NK-92 (cell line): ENCODE measurements around the gene LYL1.

Source experiments
- DNase-seq: peaks from one replicate; lab custom pipeline; 2025; ENCODE audit not compliant: unreplicated experiment; lab: John Stamatoyannopoulos, UW

Gene LYL1

DNA sequence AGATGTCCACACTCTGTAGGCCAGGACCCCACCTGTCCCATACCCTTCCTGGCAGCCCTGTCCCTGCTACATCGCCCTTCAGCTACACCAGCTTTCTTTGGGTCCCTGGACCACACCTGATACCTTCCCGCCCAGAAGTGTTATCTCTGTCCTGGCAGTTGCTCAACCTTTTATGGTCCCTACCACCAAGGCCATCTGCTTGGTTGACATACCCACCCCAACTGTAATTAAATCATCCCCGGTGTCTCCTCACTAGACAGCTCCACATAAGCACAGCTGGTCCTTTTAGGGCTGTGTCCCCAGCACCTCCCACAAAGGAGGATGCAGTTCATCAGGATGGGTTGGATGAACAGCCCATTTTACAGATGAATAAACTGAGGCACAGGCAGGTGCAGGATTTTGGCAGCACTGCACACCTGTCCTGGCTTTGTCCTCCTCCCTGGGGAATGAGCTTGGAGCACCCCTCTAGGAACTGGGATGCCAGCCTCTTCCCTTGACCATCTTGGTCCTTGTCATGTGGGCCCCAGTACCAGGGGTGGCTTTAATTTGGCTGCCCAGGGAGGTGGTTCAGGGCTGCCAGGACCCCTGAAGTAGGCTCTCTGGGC lies 28.3 kb upstream of the LYL1 start:
- DNase-seq: no peak

DNA sequence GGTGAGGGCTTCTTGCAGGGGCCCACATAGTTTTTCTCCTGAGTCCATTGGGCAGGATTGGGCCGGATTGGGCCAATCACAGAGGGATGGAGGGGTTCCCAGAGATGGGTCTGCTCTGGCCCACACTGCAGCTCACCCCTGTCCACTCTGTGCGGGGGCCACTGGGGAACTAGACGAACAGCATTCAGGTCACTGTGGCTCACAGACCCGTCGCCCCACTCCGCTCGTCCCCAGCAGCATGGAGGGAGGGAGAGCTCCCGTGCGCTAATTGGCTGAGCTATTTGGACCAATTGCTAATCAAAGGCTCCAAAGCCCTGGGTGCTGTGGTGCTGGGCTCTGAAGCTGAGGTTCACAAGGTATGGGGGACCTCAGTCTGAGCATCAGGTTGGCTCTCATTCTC lies 26.7 kb upstream of the LYL1 start:
- DNase-seq: no peak

- no peak for DNase-seq
Observed at GRCh38 chr19:13128583-13128982, 25.9 kb upstream of the LYL1 start.

- no peak for DNase-seq
Observed at GRCh38 chr19:13127811-13128575, 25.3 kb upstream of the LYL1 start.

DNA sequence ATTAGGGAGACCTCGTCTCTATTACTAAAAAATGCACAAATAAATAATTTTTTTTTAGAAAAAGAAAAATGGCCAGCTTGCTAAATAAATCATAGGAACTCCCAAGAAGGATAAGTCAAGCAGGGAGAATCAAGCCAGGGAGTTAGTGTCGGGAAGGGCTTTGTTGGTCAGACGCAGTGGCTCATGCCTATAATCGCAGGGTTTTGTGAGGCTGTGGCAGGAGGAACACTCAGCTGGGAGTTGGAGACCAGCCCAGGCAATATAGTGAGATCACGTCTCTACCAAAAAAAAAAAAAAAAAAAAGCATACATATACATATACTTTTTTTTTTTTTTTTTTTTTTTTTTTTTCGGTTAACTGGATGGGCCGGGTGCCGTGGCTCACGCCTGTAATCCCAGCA lies 24.4 kb upstream of the LYL1 start:
- DNase-seq: no peak

DNA sequence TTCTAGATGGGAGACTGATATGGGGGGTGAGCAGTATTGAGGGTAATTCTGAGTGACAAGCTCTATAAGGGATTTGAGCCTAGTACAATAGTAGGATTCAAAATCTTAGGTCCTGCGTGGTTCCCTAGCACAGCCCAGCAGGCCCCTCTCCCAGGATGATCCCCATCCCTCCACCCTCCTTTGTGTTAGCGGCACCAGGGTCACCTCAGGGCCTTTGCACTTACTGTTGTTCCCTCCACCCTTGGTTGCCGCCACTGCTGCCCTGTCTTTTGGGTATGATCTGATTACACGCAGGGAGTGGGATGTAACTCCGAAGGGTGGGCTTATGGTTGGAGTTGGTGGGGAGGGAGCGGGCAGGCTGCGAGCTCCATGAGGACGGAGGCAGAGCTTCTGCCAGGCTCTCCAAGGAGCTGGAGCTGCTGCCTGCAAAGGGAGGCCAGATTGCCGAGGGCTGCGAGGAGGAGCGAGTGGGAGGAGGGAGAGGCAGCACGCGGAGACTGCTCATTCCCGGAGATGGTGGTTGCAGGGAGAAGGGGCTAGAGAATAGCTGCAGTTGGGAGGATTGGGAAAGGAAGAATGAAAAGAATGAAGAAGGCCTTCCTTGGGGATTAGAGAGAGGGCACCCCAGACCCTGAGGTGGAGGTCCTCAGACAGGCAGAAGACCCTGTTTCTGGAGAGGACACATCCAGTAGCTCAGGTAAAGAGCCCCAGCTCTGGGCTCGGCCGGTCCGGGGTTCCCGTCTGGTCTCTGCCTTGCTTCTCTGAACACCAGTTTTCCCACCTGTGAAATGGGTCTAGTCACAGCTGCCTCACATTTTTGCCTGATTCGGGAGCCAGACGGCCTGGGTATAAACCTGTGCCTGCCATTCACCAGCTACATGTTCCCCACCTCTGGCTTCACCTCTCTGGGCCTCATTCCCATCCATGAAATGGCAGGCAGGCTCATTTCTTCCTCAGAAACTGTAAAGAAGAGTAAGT lies 20.6 kb upstream of the LYL1 start:
- DNase-seq: no peak

DNA sequence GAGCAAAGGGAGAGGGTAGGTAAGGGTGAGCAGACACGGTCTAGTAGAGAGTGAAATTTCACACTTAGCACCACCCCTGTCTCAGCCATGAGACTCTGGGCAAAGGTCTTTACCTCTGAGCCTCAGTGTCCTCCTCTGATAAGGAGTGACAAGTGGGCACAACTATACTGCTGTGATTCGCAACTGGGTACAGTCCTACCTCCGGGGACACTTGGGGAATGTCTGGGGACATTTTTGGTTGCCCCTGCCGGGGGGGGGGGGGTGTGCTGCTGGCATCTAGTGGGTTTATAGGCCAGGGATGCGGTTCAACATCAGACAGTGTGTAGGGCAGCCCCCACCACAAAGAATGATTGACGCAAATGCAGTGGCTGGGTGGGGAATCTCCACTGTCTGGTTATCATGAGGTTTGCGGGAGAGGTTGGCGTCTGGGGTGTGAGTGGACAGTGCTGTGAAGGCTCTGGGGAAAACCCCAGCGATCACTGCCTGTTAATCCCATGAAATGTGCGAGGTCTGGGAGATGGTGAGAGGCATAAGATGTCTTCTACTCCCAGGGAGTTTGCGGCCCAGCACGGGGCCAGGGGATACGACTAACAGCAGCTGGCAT lies 19.7 kb upstream of the LYL1 start:
- no peak for DNase-seq

DNA sequence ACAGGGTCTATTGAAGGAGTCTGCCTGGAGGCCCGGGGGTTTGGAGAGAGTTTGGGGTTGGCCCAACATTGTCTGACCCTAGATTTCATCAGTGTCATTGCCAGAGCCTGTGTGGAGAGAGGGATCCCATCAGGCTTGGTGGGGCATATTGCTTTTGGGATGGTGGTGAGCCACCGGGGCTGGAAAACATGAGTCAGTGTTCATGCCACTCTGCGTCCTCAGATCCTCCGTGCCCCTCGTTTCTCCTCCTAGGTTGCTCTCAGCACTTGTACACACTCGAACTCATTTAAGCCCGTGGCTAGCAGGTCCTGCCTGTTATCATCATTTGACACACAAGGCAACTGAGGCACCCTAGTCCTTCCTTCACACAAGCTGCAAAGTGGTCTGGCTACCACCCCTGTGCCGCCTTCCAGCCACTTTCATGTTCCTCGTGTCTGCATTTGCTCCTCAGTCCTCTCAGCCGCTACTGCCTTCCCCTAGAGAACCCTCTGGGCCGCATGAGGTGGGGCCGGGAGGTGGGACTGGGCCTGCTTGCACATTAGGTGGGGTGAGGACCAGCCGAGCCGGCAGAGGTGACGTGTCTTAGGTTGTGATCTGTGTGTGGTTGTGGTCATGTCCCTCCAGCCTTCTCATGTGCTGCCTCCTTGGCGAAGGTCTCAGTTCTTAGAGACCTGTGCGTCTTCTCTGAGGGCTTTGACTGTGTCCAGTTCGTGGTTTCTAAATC lies 19.1 kb upstream of the LYL1 start:
- DNase-seq: no peak

- no peak for DNase-seq
Observed at GRCh38 chr19:13120817-13121216, 18.2 kb upstream of the LYL1 start.

- DNase-seq: no peak
Observed at GRCh38 chr19:13120031-13120430, 17.4 kb upstream of the LYL1 start.

- no peak for DNase-seq
Observed at GRCh38 chr19:13119627-13120026, 17.0 kb upstream of the LYL1 start.

GRCh38 chr19:13118424-13119193 lies 16.0 kb upstream of the LYL1 start:
- no peak for DNase-seq

DNA sequence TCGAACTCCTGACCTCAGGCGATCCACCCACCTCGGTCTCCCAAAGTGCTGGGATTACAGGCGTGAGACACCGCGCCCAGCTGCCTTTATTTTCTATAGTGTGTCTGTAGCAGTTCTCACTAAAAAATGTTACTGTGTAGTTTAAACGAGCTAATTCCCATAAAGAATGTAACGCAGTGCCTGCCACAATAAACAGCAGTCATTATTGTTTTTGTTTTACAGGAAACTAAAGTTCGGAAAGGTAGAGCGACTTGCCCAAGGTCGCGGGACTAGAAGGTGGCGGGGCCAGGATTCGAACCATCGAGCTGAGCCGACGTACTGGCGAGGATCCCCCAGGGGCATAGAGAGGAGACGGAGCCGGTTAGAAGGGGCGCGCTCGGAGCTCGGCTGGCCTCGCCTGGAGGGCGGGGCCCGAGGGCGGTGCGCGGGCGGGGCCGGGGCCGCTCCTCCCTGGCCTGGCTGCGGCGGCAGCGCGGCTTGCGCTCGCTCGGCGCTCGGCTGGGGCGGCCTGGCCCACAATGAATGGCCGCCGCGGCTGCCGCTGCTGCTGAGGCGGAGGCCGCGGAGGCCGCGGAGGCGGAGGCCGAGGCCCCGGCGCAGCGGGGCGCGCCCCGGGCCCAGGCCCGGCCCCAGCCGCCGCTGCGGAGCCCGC lies 15.2 kb upstream of the LYL1 start, which contains the start of gene NACC1:
NACC1 (plus strand) TSS at position 493 of the 652 bp plus-strand sequence. CDS start 16,944 bp downstream, outside the sequence.
- no peak for DNase-seq

DNA sequence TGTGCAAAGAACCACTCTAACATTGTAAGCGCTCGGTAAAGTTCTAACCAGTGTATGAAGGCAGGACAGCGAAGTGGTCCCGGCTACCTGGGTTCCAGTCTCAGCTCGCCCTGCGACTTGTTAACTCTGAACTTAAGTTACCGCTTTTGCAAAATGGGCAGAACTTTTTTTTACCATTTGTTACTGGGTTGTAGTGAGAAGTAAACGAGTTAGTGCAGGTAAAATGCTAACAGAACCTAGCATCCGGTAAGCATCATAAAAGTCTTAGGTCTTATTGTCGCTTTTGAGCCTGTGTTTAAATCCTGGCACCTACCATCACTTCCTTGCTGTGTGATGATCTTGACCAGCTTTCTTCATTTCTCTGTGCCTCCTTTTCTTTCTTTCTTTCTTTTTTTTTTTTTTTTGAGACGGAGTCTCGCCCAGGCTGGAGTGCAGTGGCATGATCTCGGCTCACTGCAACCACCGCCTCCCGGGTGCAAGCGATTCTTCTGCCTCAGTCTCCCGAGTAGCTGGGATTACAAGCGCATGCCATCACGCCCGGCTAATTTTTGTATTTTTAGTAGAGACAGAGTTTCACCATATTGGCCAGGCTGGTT lies 14.6 kb upstream of the LYL1 start:
- no peak for DNase-seq

DNA sequence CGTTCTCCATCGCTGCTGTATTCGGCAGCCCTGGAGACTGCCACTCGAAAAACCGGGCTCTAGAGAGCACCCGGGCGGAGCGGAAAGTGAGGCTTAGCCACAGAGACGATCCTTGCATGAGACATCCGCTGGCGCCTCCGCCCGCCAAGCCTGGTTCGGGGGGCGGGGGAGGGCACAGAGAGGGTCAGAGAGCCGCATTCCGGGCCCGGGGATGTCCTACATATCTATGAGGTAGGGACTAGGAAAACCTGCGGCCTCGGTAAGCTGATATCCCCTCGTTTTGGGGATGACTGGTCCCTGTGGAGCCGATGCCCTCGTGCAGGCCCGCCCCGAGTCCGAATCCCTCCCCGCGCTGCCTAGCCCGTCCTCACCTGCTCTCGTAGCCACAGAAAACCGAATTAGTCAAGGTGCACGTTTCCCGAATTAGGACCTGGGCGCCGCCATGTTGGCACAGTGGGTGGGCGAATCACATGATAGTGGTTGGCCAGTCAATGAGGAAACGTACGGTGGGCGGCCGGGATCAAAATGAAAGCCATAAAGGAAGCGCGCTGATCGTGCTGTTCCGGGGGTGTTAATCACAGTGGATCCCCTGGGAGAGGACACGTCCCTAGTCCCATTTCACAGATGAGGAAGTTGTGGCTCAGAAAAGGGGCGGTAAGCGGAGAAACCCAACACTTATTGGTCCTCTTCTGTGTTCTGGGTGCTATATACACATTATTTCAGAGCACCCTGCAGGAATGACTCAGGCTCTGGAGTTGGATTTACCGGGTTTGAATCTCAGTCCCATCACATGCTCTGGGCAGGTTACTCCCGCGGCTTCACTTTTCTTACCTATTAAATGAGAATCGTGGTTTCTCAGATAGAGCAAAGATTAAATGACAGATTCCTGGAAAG lies 13.9 kb upstream of the LYL1 start, which contains the start of gene TRMT1:
TRMT1 (minus strand) TSS at position 459 of the 894 bp plus-strand sequence; CDS start at position 118, 341 bp downstream.
- no peak for DNase-seq

DNA sequence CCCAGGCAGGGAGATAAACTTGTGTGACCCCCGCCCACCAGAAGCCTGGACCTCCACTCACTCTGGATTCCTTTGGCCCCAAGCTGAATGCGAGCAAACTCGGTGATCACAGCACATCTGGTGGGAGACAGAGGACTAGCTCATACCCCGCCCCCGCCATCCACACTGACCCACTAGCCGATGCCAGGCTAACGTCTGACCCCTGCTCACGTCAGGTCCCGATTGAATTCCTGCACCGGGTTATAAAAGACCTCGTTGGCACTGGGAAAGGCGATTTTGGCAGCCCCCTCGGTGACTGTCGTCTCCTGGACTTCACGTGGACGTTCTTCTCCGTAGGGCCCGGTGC lies 13.3 kb upstream of the LYL1 start:
- no peak for DNase-seq

GRCh38 chr19:13112555-13112954 lies 9.9 kb upstream of the LYL1 start:
- DNase-seq: no peak

DNA sequence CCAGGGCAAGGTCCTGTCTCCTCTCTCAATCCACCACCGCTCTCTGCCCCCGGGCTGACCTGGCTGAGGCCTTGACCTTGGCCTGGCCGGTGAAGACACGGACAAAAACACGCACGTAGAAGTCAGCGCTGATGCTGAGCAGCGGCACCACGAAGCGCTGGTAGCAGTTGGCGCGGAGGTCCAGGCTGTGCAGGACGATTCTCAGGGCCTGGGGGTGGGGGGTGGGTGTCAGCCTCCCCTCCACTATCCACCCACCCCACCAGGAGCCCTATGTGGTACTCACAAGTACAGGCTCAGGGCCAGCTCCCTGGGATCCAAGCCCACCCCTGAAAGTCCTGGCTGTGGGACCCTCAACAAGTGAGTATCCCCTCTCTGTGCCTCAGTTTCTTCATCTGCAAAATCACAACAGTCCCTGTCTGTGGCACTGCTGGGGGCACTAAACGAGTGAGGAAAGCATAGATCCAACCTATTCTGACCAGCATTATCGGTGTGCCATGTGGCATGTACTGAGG lies 7.5 kb upstream of the LYL1 start:
- DNase-seq: no peak
